Measurements from ENCODE around the gene ALK.

GRCh38 chr2:29694741-29695140 is 226.6 kb downstream of the ALK start:
- TF ChIP-seq, protein P1, sequence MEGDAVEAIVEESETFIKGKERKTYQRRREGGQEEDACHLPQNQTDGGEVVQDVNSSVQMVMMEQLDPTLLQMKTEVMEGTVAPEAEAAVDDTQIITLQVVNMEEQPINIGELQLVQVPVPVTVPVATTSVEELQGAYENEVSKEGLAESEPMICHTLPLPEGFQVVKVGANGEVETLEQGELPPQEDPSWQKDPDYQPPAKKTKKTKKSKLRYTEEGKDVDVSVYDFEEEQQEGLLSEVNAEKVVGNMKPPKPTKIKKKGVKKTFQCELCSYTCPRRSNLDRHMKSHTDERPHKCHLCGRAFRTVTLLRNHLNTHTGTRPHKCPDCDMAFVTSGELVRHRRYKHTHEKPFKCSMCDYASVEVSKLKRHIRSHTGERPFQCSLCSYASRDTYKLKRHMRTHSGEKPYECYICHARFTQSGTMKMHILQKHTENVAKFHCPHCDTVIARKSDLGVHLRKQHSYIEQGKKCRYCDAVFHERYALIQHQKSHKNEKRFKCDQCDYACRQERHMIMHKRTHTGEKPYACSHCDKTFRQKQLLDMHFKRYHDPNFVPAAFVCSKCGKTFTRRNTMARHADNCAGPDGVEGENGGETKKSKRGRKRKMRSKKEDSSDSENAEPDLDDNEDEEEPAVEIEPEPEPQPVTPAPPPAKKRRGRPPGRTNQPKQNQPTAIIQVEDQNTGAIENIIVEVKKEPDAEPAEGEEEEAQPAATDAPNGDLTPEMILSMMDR (IDR thresholded peaks at IDR 0.05): no peak
- no peak for TF ChIP-seq POLR2AphosphoS5 (IDR thresholded peaks at IDR 0.05)

Measured in esophagus muscularis mucosa (tissue), 3 donors.